HEK293 (cell line): ENCODE measurements around the gene CTSA.

Source experiments
- FEZF1 ChIP-seq: fragments of 450-650 bp; formaldehyde crosslinking; IDR thresholded peaks from 2 replicates; pipeline ENCODE4 v1.5.1; 2016; ENCODE audit warnings: missing biosample characterization, missing genetic modification characterization
- KLF10 ChIP-seq: fragments of 450-650 bp; IDR thresholded peaks from 2 replicates; pipeline ENCODE4 v1.5.1; 2018; ENCODE audit warnings: missing biosample characterization, mild to moderate bottlenecking, missing genetic modification characterization
- OSR2 ChIP-seq: fragments of 450-650 bp; formaldehyde crosslinking; IDR thresholded peaks from 2 replicates; pipeline ENCODE4 v1.5.1; 2016; ENCODE audit warnings: missing biosample characterization, missing genetic modification characterization
- PRDM10 ChIP-seq: fragments of 450-650 bp; formaldehyde crosslinking; IDR thresholded peaks from 2 replicates; pipeline ENCODE4 v1.5.1; 2016; ENCODE audit warnings: missing biosample characterization, missing genetic modification characterization
- TCF7L2 ChIP-seq: IDR thresholded peaks from 2 replicates; pipeline ENCODE4 v1.6.1; 2011; ENCODE audit warnings: low read depth, mild to moderate bottlenecking, inconsistent platforms, low read length, moderate library complexity, borderline replicate concordance
- ZBTB48 ChIP-seq: fragments of 450-650 bp; formaldehyde crosslinking; IDR thresholded peaks from 2 replicates; pipeline ENCODE4 v1.5.1; 2016; ENCODE audit warnings: missing biosample characterization, missing genetic modification characterization
- ZEB2 ChIP-seq: fragments of 450-650 bp; formaldehyde crosslinking; IDR thresholded peaks from 2 replicates; pipeline ENCODE4 v1.5.1; 2016; ENCODE audit warnings: missing biosample characterization, missing genetic modification characterization
- ZIC2 ChIP-seq: fragments of 450-650 bp; formaldehyde crosslinking; IDR thresholded peaks from 2 replicates; pipeline ENCODE4 v1.5.1; 2016; ENCODE audit warnings: missing biosample characterization, missing genetic modification characterization
- ZNF155 ChIP-seq: fragments of 450-650 bp; formaldehyde crosslinking; IDR thresholded peaks from 2 replicates; pipeline ENCODE4 v1.5.1; 2016; ENCODE audit warnings: missing biosample characterization, missing genetic modification characterization
- ZNF2 ChIP-seq: fragments of 450-650 bp; formaldehyde crosslinking; IDR thresholded peaks from 2 replicates; pipeline ENCODE4 v1.5.1; 2016; ENCODE audit warnings: missing biosample characterization, missing genetic modification characterization
- ZNF23 ChIP-seq: fragments of 450-650 bp; formaldehyde crosslinking; IDR thresholded peaks from 2 replicates; pipeline ENCODE4 v1.5.1; 2016; ENCODE audit warnings: missing biosample characterization, missing genetic modification characterization, borderline replicate concordance
- ZNF239 ChIP-seq: fragments of 450-650 bp; formaldehyde crosslinking; IDR thresholded peaks from 2 replicates; pipeline ENCODE4 v1.5.1; 2016; ENCODE audit warnings: missing biosample characterization, missing genetic modification characterization
- ZNF324 ChIP-seq: fragments of 450-650 bp; formaldehyde crosslinking; IDR thresholded peaks from 2 replicates; pipeline ENCODE4 v1.5.1; 2016; ENCODE audit warnings: missing biosample characterization, missing genetic modification characterization
- ZNF394 ChIP-seq: fragments of 450-650 bp; formaldehyde crosslinking; IDR thresholded peaks from 2 replicates; pipeline ENCODE4 v1.5.1; 2016; ENCODE audit warnings: missing biosample characterization, missing genetic modification characterization, mild to moderate bottlenecking, moderate library complexity, borderline replicate concordance
- ZNF404 ChIP-seq: fragments of 450-650 bp; formaldehyde crosslinking; IDR thresholded peaks from 2 replicates; pipeline ENCODE4 v1.5.1; 2017; ENCODE audit warnings: missing biosample characterization, missing genetic modification characterization
- ZNF530 ChIP-seq: fragments of 450-650 bp; formaldehyde crosslinking; IDR thresholded peaks from 2 replicates; pipeline ENCODE4 v1.5.1; 2016; ENCODE audit warnings: low read depth, missing biosample characterization, missing genetic modification characterization
- ZNF561 ChIP-seq: fragments of 450-650 bp; IDR thresholded peaks from 2 replicates; pipeline ENCODE4 v1.5.1; 2018; ENCODE audit warnings: missing biosample characterization, missing genetic modification characterization, borderline replicate concordance
- ZNF571 ChIP-seq: fragments of 450-650 bp; formaldehyde crosslinking; IDR thresholded peaks from 2 replicates; pipeline ENCODE4 v1.5.0; 2017; ENCODE audit warnings: missing biosample characterization, missing genetic modification characterization
- ZNF600 ChIP-seq: fragments of 450-650 bp; formaldehyde crosslinking; IDR thresholded peaks from 2 replicates; pipeline ENCODE4 v1.5.1; 2016; ENCODE audit warnings: missing biosample characterization, missing genetic modification characterization
- ZNF670 ChIP-seq: fragments of 450-650 bp; formaldehyde crosslinking; IDR thresholded peaks from 2 replicates; pipeline ENCODE4 v1.5.1; 2016; ENCODE audit warnings: missing biosample characterization, missing genetic modification characterization, low read depth
- ZNF677 ChIP-seq: fragments of 450-650 bp; IDR thresholded peaks from 2 replicates; pipeline ENCODE4 v1.5.0; 2018; ENCODE audit warnings: missing biosample characterization, mild to moderate bottlenecking, missing genetic modification characterization, moderate library complexity
- TF ChIP-seq, protein P1 (sequence below): fragments of 450-650 bp; formaldehyde crosslinking; IDR thresholded peaks from 2 replicates; pipeline ENCODE4 v1.5.1; 2017; ENCODE audit warnings: missing biosample characterization, missing genetic modification characterization
- TF ChIP-seq, protein P2 (sequence below): fragments of 450-650 bp; formaldehyde crosslinking; IDR thresholded peaks from 2 replicates; pipeline ENCODE4 v1.5.1; 2016; ENCODE audit warnings: missing biosample characterization, missing genetic modification characterization
- TF ChIP-seq, protein P3 (sequence below): fragments of 450-650 bp; formaldehyde crosslinking; IDR thresholded peaks from 2 replicates; pipeline ENCODE4; 2016; ENCODE audit warnings: missing biosample characterization, missing genetic modification characterization
- TF ChIP-seq, protein P4 (sequence below): fragments of 450-650 bp; formaldehyde crosslinking; IDR thresholded peaks from 2 replicates; pipeline ENCODE4 v1.5.1; 2016; ENCODE audit warnings: missing biosample characterization, missing genetic modification characterization, borderline replicate concordance
- TF ChIP-seq, protein P5 (sequence below): fragments of 450-650 bp; formaldehyde crosslinking; IDR thresholded peaks from 2 replicates; pipeline ENCODE4 v1.5.1; 2016; ENCODE audit warnings: missing biosample characterization, missing genetic modification characterization
- TF ChIP-seq, protein P6 (sequence below): fragments of 450-650 bp; formaldehyde crosslinking; IDR thresholded peaks from 2 replicates; pipeline ENCODE4 v1.5.1; 2016; ENCODE audit warnings: missing biosample characterization, missing genetic modification characterization

The CTSA gene

DNA sequence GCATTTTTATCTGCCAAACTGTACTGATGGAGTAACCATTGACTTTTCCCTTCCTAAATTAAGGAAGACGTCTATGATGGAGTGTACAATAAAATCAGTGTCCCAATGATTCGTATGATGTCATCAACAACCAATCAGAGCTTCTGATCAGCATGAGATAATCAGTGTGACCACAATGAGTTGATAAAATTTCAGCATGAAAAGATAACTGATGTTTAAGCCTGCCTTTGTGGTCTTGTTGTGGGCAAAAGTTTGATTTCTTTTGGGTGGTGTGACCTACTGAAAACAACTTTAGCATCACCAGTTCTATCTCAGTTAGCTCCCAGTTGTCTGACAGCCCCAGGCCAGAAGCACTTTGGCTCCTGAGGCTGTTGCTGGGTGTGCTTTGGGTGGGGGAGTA, 46.6 kb downstream of the CTSA start (continued):
- TF ChIP-seq, protein P1, sequence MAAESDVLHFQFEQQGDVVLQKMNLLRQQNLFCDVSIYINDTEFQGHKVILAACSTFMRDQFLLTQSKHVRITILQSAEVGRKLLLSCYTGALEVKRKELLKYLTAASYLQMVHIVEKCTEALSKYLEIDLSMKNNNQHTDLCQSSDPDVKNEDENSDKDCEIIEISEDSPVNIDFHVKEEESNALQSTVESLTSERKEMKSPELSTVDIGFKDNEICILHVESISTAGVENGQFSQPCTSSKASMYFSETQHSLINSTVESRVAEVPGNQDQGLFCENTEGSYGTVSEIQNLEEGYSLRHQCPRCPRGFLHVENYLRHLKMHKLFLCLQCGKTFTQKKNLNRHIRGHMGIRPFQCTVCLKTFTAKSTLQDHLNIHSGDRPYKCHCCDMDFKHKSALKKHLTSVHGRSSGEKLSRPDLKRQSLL (tag by site-specific recombination) = no peak
- no peak for TF ChIP-seq ZNF2
- TF ChIP-seq, protein P2, sequence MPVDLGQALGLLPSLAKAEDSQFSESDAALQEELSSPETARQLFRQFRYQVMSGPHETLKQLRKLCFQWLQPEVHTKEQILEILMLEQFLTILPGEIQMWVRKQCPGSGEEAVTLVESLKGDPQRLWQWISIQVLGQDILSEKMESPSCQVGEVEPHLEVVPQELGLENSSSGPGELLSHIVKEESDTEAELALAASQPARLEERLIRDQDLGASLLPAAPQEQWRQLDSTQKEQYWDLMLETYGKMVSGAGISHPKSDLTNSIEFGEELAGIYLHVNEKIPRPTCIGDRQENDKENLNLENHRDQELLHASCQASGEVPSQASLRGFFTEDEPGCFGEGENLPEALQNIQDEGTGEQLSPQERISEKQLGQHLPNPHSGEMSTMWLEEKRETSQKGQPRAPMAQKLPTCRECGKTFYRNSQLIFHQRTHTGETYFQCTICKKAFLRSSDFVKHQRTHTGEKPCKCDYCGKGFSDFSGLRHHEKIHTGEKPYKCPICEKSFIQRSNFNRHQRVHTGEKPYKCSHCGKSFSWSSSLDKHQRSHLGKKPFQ (tag by site-specific recombination) = no peak
- peak; percentile 80 for TF ChIP-seq ZEB2 (tag by site-specific recombination)
- no peak for TF ChIP-seq ZNF561 (tag by site-specific recombination)
- TF ChIP-seq, protein P3, sequence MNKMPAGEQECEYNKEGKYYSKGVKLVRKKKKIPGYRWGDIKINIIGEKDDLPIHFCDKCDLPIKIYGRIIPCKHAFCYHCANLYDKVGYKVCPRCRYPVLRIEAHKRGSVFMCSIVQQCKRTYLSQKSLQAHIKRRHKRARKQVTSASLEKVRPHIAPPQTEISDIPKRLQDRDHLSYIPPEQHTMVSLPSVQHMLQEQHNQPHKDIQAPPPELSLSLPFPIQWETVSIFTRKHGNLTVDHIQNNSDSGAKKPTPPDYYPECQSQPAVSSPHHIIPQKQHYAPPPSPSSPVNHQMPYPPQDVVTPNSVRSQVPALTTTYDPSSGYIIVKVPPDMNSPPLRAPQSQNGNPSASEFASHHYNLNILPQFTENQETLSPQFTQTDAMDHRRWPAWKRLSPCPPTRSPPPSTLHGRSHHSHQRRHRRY (tag by site-specific recombination) = no peak
- TF ChIP-seq ZNF155 (tag by site-specific recombination) = no peak
- no peak for TF ChIP-seq ZNF239 (tag by site-specific recombination)
- TF ChIP-seq ZNF394 (tag by site-specific recombination) = no peak
- no peak for TF ChIP-seq ZNF571 (tag by site-specific recombination)
- no peak for TF ChIP-seq ZNF23 (tag by site-specific recombination)
- 0 out of 2 replicates have a peak, but pooled peaks have one; percentile 12 for TF ChIP-seq ZNF600 (tag by site-specific recombination)
- no peak for TF ChIP-seq ZNF324 (tag by site-specific recombination)
- TF ChIP-seq ZNF404 (tag by site-specific recombination) = no peak
- no peak for TF ChIP-seq TCF7L2
- TF ChIP-seq OSR2 = peak; percentile 79
- no peak for TF ChIP-seq ZNF677
- TF ChIP-seq ZNF530 (tag by site-specific recombination) = no peak
- TF ChIP-seq, protein P4, sequence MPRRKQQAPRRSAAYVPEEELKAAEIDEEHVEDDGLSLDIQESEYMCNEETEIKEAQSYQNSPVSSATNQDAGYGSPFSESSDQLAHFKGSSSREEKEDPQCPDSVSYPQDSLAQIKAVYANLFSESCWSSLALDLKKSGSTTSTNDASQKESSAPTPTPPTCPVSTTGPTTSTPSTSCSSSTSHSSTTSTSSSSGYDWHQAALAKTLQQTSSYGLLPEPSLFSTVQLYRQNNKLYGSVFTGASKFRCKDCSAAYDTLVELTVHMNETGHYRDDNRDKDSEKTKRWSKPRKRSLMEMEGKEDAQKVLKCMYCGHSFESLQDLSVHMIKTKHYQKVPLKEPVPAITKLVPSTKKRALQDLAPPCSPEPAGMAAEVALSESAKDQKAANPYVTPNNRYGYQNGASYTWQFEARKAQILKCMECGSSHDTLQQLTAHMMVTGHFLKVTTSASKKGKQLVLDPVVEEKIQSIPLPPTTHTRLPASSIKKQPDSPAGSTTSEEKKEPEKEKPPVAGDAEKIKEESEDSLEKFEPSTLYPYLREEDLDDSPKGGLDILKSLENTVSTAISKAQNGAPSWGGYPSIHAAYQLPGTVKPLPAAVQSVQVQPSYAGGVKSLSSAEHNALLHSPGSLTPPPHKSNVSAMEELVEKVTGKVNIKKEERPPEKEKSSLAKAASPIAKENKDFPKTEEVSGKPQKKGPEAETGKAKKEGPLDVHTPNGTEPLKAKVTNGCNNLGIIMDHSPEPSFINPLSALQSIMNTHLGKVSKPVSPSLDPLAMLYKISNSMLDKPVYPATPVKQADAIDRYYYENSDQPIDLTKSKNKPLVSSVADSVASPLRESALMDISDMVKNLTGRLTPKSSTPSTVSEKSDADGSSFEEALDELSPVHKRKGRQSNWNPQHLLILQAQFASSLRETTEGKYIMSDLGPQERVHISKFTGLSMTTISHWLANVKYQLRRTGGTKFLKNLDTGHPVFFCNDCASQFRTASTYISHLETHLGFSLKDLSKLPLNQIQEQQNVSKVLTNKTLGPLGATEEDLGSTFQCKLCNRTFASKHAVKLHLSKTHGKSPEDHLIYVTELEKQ (tag by site-specific recombination) = no peak; the same call in 1 of the 2 replicates
- TF ChIP-seq PRDM10 (tag by site-specific recombination) = no peak
- TF ChIP-seq, protein P5, sequence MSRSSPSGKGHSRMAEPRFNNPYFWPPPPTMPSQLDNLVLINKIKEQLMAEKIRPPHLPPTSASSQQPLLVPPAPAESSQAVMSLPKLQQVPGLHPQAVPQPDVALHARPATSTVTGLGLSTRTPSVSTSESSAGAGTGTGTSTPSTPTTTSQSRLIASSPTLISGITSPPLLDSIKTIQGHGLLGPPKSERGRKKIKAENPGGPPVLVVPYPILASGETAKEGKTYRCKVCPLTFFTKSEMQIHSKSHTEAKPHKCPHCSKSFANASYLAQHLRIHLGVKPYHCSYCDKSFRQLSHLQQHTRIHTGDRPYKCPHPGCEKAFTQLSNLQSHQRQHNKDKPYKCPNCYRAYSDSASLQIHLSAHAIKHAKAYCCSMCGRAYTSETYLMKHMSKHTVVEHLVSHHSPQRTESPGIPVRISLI (tag by site-specific recombination) = no peak
- TF ChIP-seq FEZF1 (tag by site-specific recombination) = no peak
- TF ChIP-seq KLF10 (tag by site-specific recombination) = 0 out of 2 replicates have a peak, but pooled peaks have one; percentile 31
- no peak for TF ChIP-seq ZBTB48 (tag by site-specific recombination)
- TF ChIP-seq ZIC2 (tag by site-specific recombination) = no peak
- TF ChIP-seq, protein P6, sequence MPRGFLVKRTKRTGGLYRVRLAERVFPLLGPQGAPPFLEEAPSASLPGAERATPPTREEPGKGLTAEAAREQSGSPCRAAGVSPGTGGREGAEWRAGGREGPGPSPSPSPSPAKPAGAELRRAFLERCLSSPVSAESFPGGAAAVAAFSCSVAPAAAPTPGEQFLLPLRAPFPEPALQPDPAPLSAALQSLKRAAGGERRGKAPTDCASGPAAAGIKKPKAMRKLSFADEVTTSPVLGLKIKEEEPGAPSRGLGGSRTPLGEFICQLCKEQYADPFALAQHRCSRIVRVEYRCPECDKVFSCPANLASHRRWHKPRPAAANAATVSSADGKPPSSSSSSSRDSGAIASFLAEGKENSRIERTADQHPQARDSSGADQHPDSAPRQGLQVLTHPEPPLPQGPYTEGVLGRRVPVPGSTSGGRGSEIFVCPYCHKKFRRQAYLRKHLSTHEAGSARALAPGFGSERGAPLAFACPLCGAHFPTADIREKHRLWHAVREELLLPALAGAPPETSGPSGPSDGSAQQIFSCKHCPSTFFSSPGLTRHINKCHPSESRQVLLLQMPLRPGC = no peak
- TF ChIP-seq ZNF670 = no peak
